GM20000 (cell line): Measurements from ENCODE around the gene S100P.

ENCODE experiments used
- DNase-seq: peaks from one replicate; pipeline ENCODE4 v3.0.0; 2012; ENCODE audit warnings: low spot score
- CTCF ChIP-seq: IDR thresholded peaks from 2 replicates; pipeline ENCODE4 v1.5.1; 2012; ENCODE audit warnings: mild to moderate bottlenecking, control low read depth; ENCODE audit errors: extremely low read depth, missing control alignments

S100P gene

GRCh38 chr4:6728320-6729029 lies 34.8 kb downstream of the S100P start:
- no peak for TF ChIP-seq CTCF
- no peak for DNase-seq

GRCh38 chr4:6730603-6731317 lies 37.1 kb downstream of the S100P start:
- DNase-seq, result no peak
- TF ChIP-seq CTCF, result no peak

GRCh38 chr4:6731318-6731675 lies 37.6 kb downstream of the S100P start:
- TF ChIP-seq CTCF, result no peak
- no peak for DNase-seq

GRCh38 chr4:6731780-6732179 lies 38.1 kb downstream of the S100P start:
- TF ChIP-seq CTCF, result no peak
- no peak for DNase-seq

- DNase-seq, result no peak
- no peak for TF ChIP-seq CTCF
Observed at GRCh38 chr4:6732441-6733357, 39.0 kb downstream of the S100P start.

- DNase-seq, result no peak
- TF ChIP-seq CTCF, result no peak
Observed at GRCh38 chr4:6733358-6734164, 39.9 kb downstream of the S100P start.
